Keratinocyte (primary cell): Measurements from ENCODE around the gene REEP3. TPM values are rescaled to one million over a fixed set of nuclear protein-coding genes. Genes with fewer than 3 reads are reported as not detected.

Source experiments
- DNase-seq: peaks from one replicate; pipeline ENCODE4 v3.0.0-alpha.2; 2011; ENCODE audit warnings: low read depth, missing footprints, low spot score
- FAIRE-seq: peaks from 2 replicates; lab custom pipeline; 2011; peaks lifted over from hg19 to GRCh38; lab: Jason Lieb, UNC
- H2AFZ ChIP-seq: 2 replicates; pipeline ENCODE4 v1.6.0; 2012; ENCODE audit warnings: low read length, control low read depth, inconsistent platforms; ENCODE audit not compliant: control insufficient read depth
- H3K27ac ChIP-seq: 2 replicates; pipeline ENCODE4 v1.5.1; 2011; ENCODE audit warnings: low read length; ENCODE audit not compliant: control insufficient read depth, insufficient read depth
- H3K27me3 ChIP-seq: 3 replicates; pipeline ENCODE4 v1.6.0; 2011; ENCODE audit warnings: low read length; ENCODE audit not compliant: control insufficient read depth, insufficient read depth; ENCODE audit errors: extremely low read depth
- H3K36me3 ChIP-seq, 2 experiments: 2 replicates in 1 of 2; 3 replicates in 1 of 2; pipeline ENCODE4 v1.5.1; 2011; ENCODE audit warnings: low read length in 2 of 2, mild to moderate bottlenecking in 1 of 2; ENCODE audit not compliant: control insufficient read depth in 2 of 2, insufficient read depth in 2 of 2; ENCODE audit errors: extremely low read depth in 1 of 2
- H3K4me1 ChIP-seq: 3 replicates; pipeline ENCODE4 v1.5.1; 2011; ENCODE audit warnings: low read length; ENCODE audit not compliant: control insufficient read depth, insufficient read depth; ENCODE audit errors: extremely low read depth
- H3K4me2 ChIP-seq: 3 replicates; pipeline ENCODE4 v1.6.0; 2011; ENCODE audit warnings: low read depth, low read length; ENCODE audit not compliant: control insufficient read depth, insufficient read depth; ENCODE audit errors: extremely low read depth
- H3K4me3 ChIP-seq, 3 experiments: fragments of 200-600 bp in 1 of 3; sonication (generic) in 1 of 3; 2 replicates in 2 of 3; 3 replicates in 1 of 3; pipeline ENCODE4 v1.5.1; 2011 to 2016; ENCODE audit warnings: low read length in 3 of 3, mild to moderate bottlenecking in 3 of 3, control low read depth in 2 of 3, inconsistent platforms in 1 of 3, low read depth in 1 of 3, mixed read lengths in 1 of 3, mixed run types in 1 of 3, moderate library complexity in 1 of 3; ENCODE audit not compliant: control insufficient read depth in 2 of 3, insufficient read depth in 2 of 3; ENCODE audit errors: extremely low read depth in 1 of 3
- H3K79me2 ChIP-seq: 2 replicates; pipeline ENCODE4 v1.6.0; 2012; ENCODE audit warnings: low read length; ENCODE audit not compliant: control insufficient read depth, insufficient read depth
- H3K9ac ChIP-seq: 3 replicates; pipeline ENCODE4 v1.6.0; 2011; ENCODE audit warnings: low read length; ENCODE audit not compliant: control insufficient read depth, insufficient read depth; ENCODE audit errors: extremely low read depth
- H3K9me1 ChIP-seq: 3 replicates; pipeline ENCODE4 v1.6.0; 2011; ENCODE audit warnings: low read length; ENCODE audit not compliant: control insufficient read depth, insufficient read depth; ENCODE audit errors: extremely low read depth
- H3K9me3 ChIP-seq: 2 replicates; pipeline ENCODE4 v1.5.1; 2012; ENCODE audit warnings: low read depth, low read length; ENCODE audit not compliant: control insufficient read depth
- H4K20me1 ChIP-seq: 3 replicates; pipeline ENCODE4 v1.6.0; 2011; ENCODE audit warnings: low read length; ENCODE audit not compliant: control insufficient read depth, insufficient read depth; ENCODE audit errors: extremely low read depth
- CTCF ChIP-seq, 3 experiments: IDR thresholded peaks in 1 of 3; conservative IDR thresholded peaks in 1 of 3; optimal IDR thresholded peaks in 1 of 3; 2 replicates in 2 of 3; 3 replicates in 1 of 3; pipeline versions ENCODE3 to v1.5.1; 2011; ENCODE audit warnings: low read length in 3 of 3, mild to moderate bottlenecking in 3 of 3, moderate library complexity in 2 of 3, control low read depth in 1 of 3, inconsistent platforms in 1 of 3; ENCODE audit not compliant: insufficient read depth in 2 of 3; ENCODE audit errors: extremely low read depth in 1 of 3
- EZH2 ChIP-seq: IDR thresholded peaks from one replicate; pipeline ENCODE4 v1.6.1; 2012; ENCODE audit warnings: inconsistent platforms, mild to moderate bottlenecking, low read length, moderate library complexity
- dilution Hi-C: fragments of 300-500 bp; cut with MboI; formaldehyde crosslinking; loops from one replicate; pipeline ENCODE4 v1.7.0; 2020; ENCODE audit warnings: low sequenced_read_pairs; ENCODE audit not compliant: extremely low pct_ligation_motif_present
- polyA plus RNA-seq, 5 experiments: library from polyadenylated mRNA; depleted of rRNA in 3 of 5; stranded (reverse) in 3 of 5; stranded (forward) in 1 of 5; unstranded in 1 of 5; fragments of >200 nt; gene quantifications; 1 replicate in 1 of 5; 2 replicates in 3 of 5; 3 replicates in 1 of 5; pipeline versions ENCODE4 v1.2.1 to v1.2.3, GENCODE V29; 2011 to 2012; ENCODE audit warnings: missing spikeins in 2 of 5, low read depth in 1 of 5, low replicate concordance in 1 of 5

The REEP3 gene
- polyA plus RNA-seq, 1 donor (not counting 4 experiments of a cell fraction or from before 2014, with no cell fraction given) = 52.8 TPM

DNA sequence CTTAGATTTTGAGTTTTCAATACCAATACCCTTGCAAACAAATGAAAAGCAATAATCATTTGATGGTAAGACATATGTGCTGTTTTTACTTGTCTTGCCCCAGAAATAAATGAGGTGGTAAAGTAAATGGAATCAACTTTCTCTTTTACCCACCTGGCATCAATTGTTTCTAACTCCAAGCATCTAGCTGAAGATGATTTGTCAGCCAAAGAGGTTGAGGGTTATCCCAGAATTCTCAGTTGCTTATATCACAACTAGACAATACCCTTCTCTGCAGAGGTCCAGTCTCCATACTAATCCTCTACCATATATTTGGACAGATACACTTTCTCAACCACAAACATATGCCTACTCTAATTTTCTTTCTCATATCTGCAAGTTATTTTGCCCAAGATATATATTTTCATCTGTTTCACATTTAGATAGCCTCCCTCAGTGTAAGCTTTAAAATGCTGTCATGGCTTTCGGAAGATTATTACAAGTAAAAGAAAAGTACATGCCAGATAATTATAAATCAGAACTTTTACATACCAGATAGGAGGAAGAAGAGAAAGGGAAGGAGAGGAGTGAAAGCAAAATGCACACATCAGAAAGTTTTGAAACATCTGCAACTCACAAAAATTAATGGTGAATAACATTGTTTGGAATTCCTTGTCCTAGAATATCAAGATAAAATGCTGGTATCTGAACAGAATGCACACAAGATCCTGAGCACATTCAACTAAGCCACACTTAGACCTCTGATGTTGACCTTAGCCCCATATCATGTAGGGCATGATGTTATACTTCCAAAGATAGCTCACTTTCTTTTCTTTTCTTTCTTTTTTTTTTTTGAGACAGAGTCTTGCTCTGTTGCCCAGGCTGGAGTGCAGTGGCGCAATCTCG lies 146.6 kb downstream of the REEP3 start:
- no peaks in the 10 kb centered on the region for H3K79me2 ChIP-seq
- TF ChIP-seq EZH2 = no peak
- TF ChIP-seq CTCF (optimal IDR thresholded peaks at IDR 0.05 in 1 of 3, IDR thresholded peaks at IDR 0.05 in 1 of 3, conservative IDR thresholded peaks at IDR 0.05 in 1 of 3; ENCODE audit: extremely low read depth in 1 of 3, insufficient read depth in 2 of 3, low read length in 3 of 3) = no peak
- H3K36me3 ChIP-seq = no peaks in the 10 kb centered on the region
- no peaks in the 10 kb centered on the region for H3K9me3 ChIP-seq
- no peak for DNase-seq
- no peak overlapping the region for H3K4me3 ChIP-seq
- H3K27me3 ChIP-seq = no peaks in the 10 kb centered on the region
- H3K27ac ChIP-seq = no peak overlapping the region
- peaks cover 7% of the 10 kb centered on the region for H3K4me1 ChIP-seq
- no peak overlapping the region for H3K9ac ChIP-seq
- FAIRE-seq = no peak
- H2AFZ ChIP-seq = no peak overlapping the region
- dilution Hi-C loops = no loop called here
- no peaks in the 10 kb centered on the region for H3K9me1 ChIP-seq
- no peaks in the 10 kb centered on the region for H4K20me1 ChIP-seq
- H3K4me2 ChIP-seq = no peak overlapping the region

GRCh38 chr10:63670291-63670898 lies 149.2 kb downstream of the REEP3 start:
- dilution Hi-C loops = no loop called here
- Histone ChIP-seq H3K9ac (no peak overlapping the region), H3K4me1 (peaks cover 17% of the 10 kb centered on the region), H3K27me3 (no peaks in the 10 kb centered on the region), H3K4me3 (no peak overlapping the region), H3K9me1 (no peaks in the 10 kb centered on the region), H3K79me2 (no peaks in the 10 kb centered on the region), H3K27ac (no peak overlapping the region), H4K20me1 (no peaks in the 10 kb centered on the region), H2AFZ (no peak overlapping the region), H3K9me3 (no peaks in the 10 kb centered on the region), H3K4me2 (no peak overlapping the region), H3K36me3 (no peaks in the 10 kb centered on the region)
- FAIRE-seq (no peak), DNase-seq (no peak)
- TF ChIP-seq CTCF (optimal IDR thresholded peaks at IDR 0.05 in 1 of 3, IDR thresholded peaks at IDR 0.05 in 1 of 3, conservative IDR thresholded peaks at IDR 0.05 in 1 of 3; ENCODE audit: extremely low read depth in 1 of 3, insufficient read depth in 2 of 3, low read length in 3 of 3) = no peak
- no peak for TF ChIP-seq EZH2
